Activated CD4-positive, alpha-beta T cell treated with anti-CD3 and anti-CD28 coated beads, Interleukin-2, amount 50 U/mL, for 24 hours (primary cell): Measurements from ENCODE around the gene KRTAP5-3.

Experiments used
- DNase-seq, 2 donors: peaks; one replicate each; pipeline ENCODE4 v3.0.0-alpha.2; 2020; ENCODE audit warnings: low read depth in 1 of 2, low spot score in 1 of 2

The KRTAP5-3 gene

DNA sequence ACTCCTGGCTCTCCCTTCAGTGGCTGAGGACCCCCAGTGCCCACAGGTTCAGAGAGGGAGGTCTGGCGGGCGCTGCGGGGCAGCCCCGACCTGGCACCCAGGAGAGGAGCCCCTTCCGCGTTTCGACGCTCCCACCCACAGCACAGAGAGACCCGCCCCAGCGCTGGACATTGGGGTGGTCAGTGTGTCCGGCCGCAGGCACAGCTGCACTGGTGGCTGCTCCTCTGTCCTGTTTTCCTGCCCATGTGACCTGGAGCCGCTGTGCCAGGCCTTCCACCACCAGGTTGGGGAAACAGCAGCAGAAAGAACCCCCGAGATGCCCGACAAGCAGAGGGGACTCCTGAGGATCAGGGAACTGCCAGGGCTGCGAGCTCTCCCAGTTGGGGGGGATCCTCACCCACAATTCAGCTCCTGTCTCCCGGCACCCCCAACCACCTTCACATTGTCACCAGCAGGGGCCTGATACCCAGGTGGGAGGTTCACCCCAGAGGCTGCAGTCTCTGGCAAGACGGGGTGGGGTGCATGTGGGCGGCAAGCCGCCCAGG lies 35.0 kb upstream of the KRTAP5-3 start:
- DNase-seq = no peak

GRCh38 chr11:1642288-1643145 lies 34.3 kb upstream of the KRTAP5-3 start:
- DNase-seq = no peak

DNA sequence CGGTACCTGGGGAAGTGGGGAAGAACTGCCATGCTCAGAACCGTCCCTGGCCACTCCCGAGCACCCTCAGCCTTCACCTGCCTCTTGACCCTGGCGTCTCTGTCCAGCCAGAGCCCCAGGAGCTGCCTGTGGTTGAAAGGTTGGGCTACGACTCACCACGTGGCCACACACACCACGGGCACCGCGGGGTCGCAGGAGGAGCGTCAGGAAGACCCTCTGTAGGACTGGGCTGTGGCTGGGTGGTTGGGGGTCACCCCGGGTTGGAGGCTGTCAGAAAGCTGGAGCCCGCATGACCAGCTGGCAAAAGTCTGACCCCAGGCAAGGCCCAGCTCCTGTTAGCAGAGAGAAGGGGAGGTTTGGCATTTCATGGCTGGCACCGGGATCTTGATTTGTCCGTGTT lies 32.8 kb upstream of the KRTAP5-3 start:
- no peak for DNase-seq

- no peak for DNase-seq
Observed at GRCh38 chr11:1640076-1640946, 32.0 kb upstream of the KRTAP5-3 start.

- no peak for DNase-seq
Observed at GRCh38 chr11:1639666-1640065, 31.4 kb upstream of the KRTAP5-3 start.

- DNase-seq = no peak
Observed at GRCh38 chr11:1639102-1639620, 30.9 kb upstream of the KRTAP5-3 start.

GRCh38 chr11:1638344-1638743 lies 30.1 kb upstream of the KRTAP5-3 start:
- no peak for DNase-seq

GRCh38 chr11:1637628-1638027 lies 29.4 kb upstream of the KRTAP5-3 start:
- DNase-seq = no peak

- no peak for DNase-seq
Observed at GRCh38 chr11:1636291-1636950, 28.2 kb upstream of the KRTAP5-3 start.

GRCh38 chr11:1633864-1634263 lies 25.6 kb upstream of the KRTAP5-3 start:
- no peak for DNase-seq

GRCh38 chr11:1632053-1632714 lies 23.9 kb upstream of the KRTAP5-3 start:
- no peak for DNase-seq

DNA sequence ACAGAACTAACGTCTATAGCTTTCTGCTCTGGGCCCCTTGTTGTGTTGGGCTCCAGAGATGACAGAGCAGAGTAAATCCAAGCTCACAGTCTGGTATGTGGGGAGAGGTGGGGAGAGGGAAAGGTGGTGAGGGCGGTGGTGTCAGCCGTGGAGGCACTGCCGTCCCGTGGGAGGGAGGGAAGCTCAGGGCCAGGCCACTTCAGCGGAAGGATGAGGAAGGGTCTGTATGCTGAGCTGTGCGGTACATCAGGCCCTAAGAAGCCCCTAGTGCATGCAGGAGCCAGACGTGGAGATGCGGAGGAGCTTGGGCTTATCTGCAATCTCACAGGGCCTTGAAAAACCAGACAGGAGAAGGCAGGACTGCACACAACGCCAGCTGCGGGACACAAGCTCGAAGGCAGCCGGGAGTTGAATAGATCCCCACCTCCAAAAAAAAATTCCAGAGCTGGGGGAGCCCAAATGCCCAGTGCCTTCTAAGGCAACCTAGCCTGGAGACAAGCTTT lies 22.9 kb upstream of the KRTAP5-3 start:
- DNase-seq = no peak

DNA sequence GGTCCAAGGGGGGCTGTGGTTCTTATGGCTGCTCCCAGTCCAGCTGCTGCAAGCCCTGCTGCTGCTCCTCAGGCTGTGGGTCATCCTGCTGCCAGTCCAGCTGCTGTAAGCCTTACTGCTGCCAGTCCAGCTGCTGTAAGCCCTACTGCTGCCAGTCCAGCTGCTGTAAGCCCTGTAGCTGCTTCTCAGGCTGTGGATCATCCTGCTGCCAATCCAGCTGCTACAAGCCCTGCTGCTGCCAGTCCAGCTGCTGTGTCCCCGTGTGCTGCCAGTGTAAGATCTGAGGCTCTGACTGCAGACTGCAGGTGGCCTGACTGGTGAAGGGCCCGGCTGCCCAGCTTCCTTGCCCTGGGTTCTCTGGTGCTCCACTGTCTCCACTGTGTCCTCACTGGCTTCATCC lies 22.0 kb upstream of the KRTAP5-3 start:
- no peak for DNase-seq

DNA sequence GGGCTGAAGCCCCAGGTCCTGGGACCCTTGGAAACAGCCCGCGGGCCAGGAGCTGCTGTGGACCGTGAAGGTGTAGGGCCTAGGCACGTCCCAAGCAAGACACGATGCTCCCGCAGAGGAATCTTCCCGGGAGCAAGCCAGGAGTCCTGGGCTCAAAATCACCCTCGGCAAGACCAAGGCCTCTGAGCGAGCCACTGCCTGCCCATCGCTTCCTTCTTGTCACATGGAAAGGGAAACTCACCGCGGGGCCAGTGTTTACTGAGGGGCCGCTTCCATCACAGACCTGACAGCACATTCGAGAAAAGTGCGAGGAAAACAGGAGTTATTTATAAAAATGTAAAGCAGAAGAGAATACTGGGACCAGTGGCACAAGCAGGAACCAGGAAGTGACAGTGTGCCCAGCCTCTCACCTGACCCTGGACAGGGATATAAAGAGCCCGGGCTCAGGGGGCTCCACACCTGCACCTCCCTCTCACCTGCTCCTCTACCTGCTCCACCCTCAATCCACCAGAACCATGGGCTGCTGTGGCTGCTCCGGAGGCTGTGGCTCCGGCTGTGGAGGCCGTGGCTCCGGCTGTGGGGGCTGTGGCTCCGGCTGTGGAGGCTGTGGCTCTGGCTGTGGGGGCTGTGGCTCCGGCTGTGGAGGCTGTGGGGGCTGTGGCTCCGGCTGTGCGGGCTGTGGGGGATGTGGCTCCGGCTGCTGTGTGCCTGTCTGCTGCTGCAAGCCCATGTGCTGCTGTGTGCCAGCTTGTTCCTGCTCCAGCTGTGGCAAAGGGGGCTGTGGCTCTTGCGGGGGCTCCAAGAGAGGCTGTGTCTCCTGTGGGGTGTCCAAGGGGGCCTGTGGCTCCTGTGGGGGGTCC lies 21.3 kb upstream of the KRTAP5-3 start, which contains the start of gene KRTAP5-5:
Gene KRTAP5-5 (plus strand): TSS at position 450 of the 860 bp plus-strand sequence. CDS start 66 bp downstream, at position 516.
- DNase-seq = no peak

DNA sequence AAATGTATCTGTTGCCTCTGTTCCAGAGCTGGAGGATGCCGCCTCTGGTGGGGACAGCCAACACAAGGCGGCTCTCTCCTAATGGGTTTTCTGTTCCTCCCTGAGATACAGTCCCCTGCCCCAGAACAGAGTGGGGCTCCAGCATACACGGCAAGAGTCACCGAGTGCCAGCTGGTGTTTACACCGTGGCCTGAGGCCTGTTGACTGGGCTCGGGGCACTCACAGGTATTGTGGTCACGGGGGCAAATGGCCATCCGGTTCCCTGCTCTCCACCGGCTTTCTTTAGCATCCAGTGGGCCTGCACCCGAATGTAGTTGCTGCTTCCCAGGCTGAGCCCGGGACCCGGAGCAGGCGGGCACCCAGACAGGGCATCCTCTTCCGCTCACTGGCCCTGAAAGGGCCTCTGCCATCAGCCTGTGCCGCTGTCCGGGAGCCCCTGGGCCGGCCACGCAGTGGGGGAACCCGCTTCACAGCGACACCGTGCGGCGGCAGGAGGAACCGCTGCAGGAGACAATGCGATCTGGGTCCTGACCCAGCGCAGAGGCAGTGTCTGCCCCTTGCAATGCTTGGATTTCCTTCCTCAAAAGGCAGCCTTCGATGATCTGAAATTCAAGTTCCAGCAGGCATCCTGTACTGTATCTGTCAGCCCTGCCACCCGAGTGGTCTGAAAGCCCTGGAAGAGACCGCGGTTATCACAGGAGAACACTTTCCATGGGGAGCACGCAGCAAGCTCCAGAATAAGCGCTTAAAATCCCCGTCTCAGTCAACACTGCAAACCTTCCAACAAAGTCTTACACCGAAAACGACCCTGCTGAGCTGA lies 20.5 kb upstream of the KRTAP5-3 start:
- peak; percentile 30 to 41 for DNase-seq

GRCh38 chr11:1625541-1625940 lies 17.3 kb upstream of the KRTAP5-3 start:
- DNase-seq = no peak

- no peak for DNase-seq
Observed at GRCh38 chr11:1624621-1625020, 16.4 kb upstream of the KRTAP5-3 start.

DNA sequence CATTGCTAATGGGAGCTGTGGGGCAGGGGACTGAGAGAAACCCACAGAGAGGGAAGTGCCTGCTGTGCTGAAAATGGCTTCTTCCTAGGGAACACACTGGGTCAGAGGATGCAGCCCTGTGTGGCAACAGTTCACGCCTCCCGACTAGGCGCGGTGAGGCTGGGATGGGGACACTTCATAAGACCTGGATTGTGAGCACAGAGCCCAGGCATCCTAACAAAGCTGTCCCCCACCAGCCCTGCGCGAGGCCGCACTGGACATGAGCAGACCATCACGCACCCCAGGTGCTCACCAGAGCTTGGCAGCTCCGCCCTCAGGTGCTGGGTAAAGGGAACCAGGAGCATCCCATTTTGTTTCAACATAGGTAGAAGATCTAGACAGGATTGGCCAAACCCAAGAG lies 15.5 kb upstream of the KRTAP5-3 start:
- no peak for DNase-seq
